ENCODE data around the gene ABCG1.

Gene ABCG1

GRCh38 chr21:42193131-42193671 lies 25.7 kb upstream of the ABCG1 start:
- no peak for DNase-seq

GRCh38 chr21:42193721-42194120 lies 25.2 kb upstream of the ABCG1 start:
- DNase-seq, result no peak

- no peak for DNase-seq
These were observed 24.1 kb upstream of the ABCG1 start for GRCh38 chr21:42194863-42195262.

GRCh38 chr21:42195378-42196031 lies 23.4 kb upstream of the ABCG1 start:
- DNase-seq, result no peak

- no peak for DNase-seq
These were observed 19.7 kb upstream of the ABCG1 start for GRCh38 chr21:42198929-42199867.

GRCh38 chr21:42199868-42200463 lies 19.0 kb upstream of the ABCG1 start:
- no peak for DNase-seq

- DNase-seq, result no peak
These were observed 17.9 kb upstream of the ABCG1 start for GRCh38 chr21:42200906-42201614.

GRCh38 chr21:42201615-42202161 lies 17.3 kb upstream of the ABCG1 start:
- DNase-seq, result no peak

GRCh38 chr21:42202321-42202720 lies 16.6 kb upstream of the ABCG1 start:
- no peak for DNase-seq

- no peak for DNase-seq
These were observed 15.6 kb upstream of the ABCG1 start for GRCh38 chr21:42203321-42203720.

GRCh38 chr21:42203936-42204335 lies 15.0 kb upstream of the ABCG1 start:
- no peak for DNase-seq

- no peak for DNase-seq
These were observed 11.5 kb upstream of the ABCG1 start for GRCh38 chr21:42207426-42207825.

GRCh38 chr21:42208036-42208435 lies 10.9 kb upstream of the ABCG1 start:
- DNase-seq, result no peak

- no peak for DNase-seq
These were observed 10.0 kb upstream of the ABCG1 start for GRCh38 chr21:42208801-42209490.

- DNase-seq, result no peak
These were observed 9.0 kb upstream of the ABCG1 start for GRCh38 chr21:42209801-42210479.

GRCh38 chr21:42212266-42212665 lies 6.7 kb upstream of the ABCG1 start:
- no peak for DNase-seq

GRCh38 chr21:42213082-42213774 lies 5.7 kb upstream of the ABCG1 start:
- DNase-seq, result no peak

GRCh38 chr21:42214081-42214750 lies 4.7 kb upstream of the ABCG1 start:
- no peak for DNase-seq

- no peak for DNase-seq
These were observed 4.0 kb upstream of the ABCG1 start for GRCh38 chr21:42214921-42215320.

All from amniotic stem cell (primary cell).